ENCODE results near the gene F11.

GRCh38 chr4:186216465-186217024, 49.4 kb upstream of the F11 start:
- no peak for TF ChIP-seq CTCF (conservative IDR thresholded peaks at IDR 0.05; ENCODE audit: low read depth in 2 of 2)
- TF ChIP-seq REST (IDR thresholded peaks at IDR 0.05; ENCODE audit: unreplicated experiment) = no peak
- no peak for TF ChIP-seq CREB1 (CRISPR knock-in tag; IDR thresholded peaks at IDR 0.05; ENCODE audit: low read depth)
- TF ChIP-seq POLR2AphosphoS5 (IDR thresholded peaks at IDR 0.05; ENCODE audit: low read depth) = no peak
- TF ChIP-seq ZNF331 (CRISPR knock-in tag; IDR thresholded peaks at IDR 0.05; ENCODE audit: low read depth) = no peak
- TF ChIP-seq JUNB (IDR thresholded peaks at IDR 0.05; ENCODE audit: unreplicated experiment) = no peak
- TF ChIP-seq EZH2 (IDR thresholded peaks at IDR 0.05; ENCODE audit: low read depth, unreplicated experiment) = no peak
- no peak for TF ChIP-seq EZH2phosphoT487 (IDR thresholded peaks at IDR 0.05; ENCODE audit: unreplicated experiment)
- no peak for TF ChIP-seq NANOG (IDR thresholded peaks at IDR 0.05; ENCODE audit: borderline replicate concordance)

All from GM23338 (cell line).